ENCODE data around the gene TSPAN31.

TSPAN31 gene

GRCh38 chr12:57749061-57749460, 4.2 kb downstream of the TSPAN31 start:
- Histone ChIP-seq H3K36me3 (ENCODE audit: insufficient read depth, low read length) (peaks cover 17% of the 10 kb centered on the region; the same call in 1 of the 2 replicates), H3K9ac (ENCODE audit: low read depth, low read length) (no peak overlapping the region), H3K4me1 (ENCODE audit: insufficient read depth, low read length) (peaks cover 7% of the 10 kb centered on the region; the same call in 1 of the 2 replicates)

GRCh38 chr12:57750561-57751431, 6.0 kb downstream of the TSPAN31 start:
- H3K36me3 ChIP-seq (ENCODE audit: insufficient read depth, low read length): peaks cover 17% of the 10 kb centered on the region; the same call in 1 of the 2 replicates
- no peaks in the 10 kb centered on the region; the same call in 1 of the 2 replicates for H3K9me3 ChIP-seq (ENCODE audit: control insufficient read depth, insufficient read depth, low read length)
- H3K4me1 ChIP-seq (ENCODE audit: insufficient read depth, low read length): peaks cover 7% of the 10 kb centered on the region; the same call in 1 of the 2 replicates
- peak overlapping the region; percentile 80 for H3K9ac ChIP-seq (ENCODE audit: low read depth, low read length)

More at GRCh38 chr12:57749061-57749460, 4.2 kb downstream of the TSPAN31 start:
- H3K9me3 ChIP-seq (ENCODE audit: control insufficient read depth, insufficient read depth, low read length): no peaks in the 10 kb centered on the region

GRCh38 chr12:57751432-57751787, 6.6 kb downstream of the TSPAN31 start:
- Histone ChIP-seq H3K9ac (ENCODE audit: low read depth, low read length) (peak overlapping the region; percentile 80), H3K9me3 (ENCODE audit: control insufficient read depth, insufficient read depth, low read length) (no peaks in the 10 kb centered on the region; the same call in 1 of the 2 replicates), H3K36me3 (ENCODE audit: insufficient read depth, low read length) (peaks cover 17% of the 10 kb centered on the region; the same call in 1 of the 2 replicates), H3K4me1 (ENCODE audit: insufficient read depth, low read length) (peaks cover 7% of the 10 kb centered on the region; the same call in 1 of the 2 replicates)

GRCh38 chr12:57751788-57752667, 7.2 kb downstream of the TSPAN31 start, which contains the start of gene CDK4:
Gene CDK4 (minus strand): TSS chr12:57752310. CDS start chr12:57751717, 593 bp downstream.
- Histone ChIP-seq H3K9ac (ENCODE audit: low read depth, low read length) (peak within 1 kb of the TSS; percentile 80), H3K4me1 (ENCODE audit: insufficient read depth, low read length) (peaks cover 7% of the 10 kb centered on the region; the same call in 1 of the 2 replicates), H3K9me3 (ENCODE audit: control insufficient read depth, insufficient read depth, low read length) (no peaks in the 10 kb centered on the region; the same call in 1 of the 2 replicates), H3K36me3 (ENCODE audit: insufficient read depth, low read length) (peaks cover 14% of the 10 kb centered on the region; the same call in 1 of the 2 replicates)

GRCh38 chr12:57752668-57753000, 7.8 kb downstream of the TSPAN31 start:
- H3K36me3 ChIP-seq (ENCODE audit: insufficient read depth, low read length): peaks cover 13% of the 10 kb centered on the region; the same call in 1 of the 2 replicates
- peaks cover 7% of the 10 kb centered on the region; the same call in 1 of the 2 replicates for H3K4me1 ChIP-seq (ENCODE audit: insufficient read depth, low read length)
- H3K9ac ChIP-seq (ENCODE audit: low read depth, low read length): peak overlapping the region; percentile 16; the same call in 1 of the 2 replicates
- no peaks in the 10 kb centered on the region; the same call in 1 of the 2 replicates for H3K9me3 ChIP-seq (ENCODE audit: control insufficient read depth, insufficient read depth, low read length)

GRCh38 chr12:57753756-57754337, 9.0 kb downstream of the TSPAN31 start:
- Histone ChIP-seq H3K9me3 (ENCODE audit: control insufficient read depth, insufficient read depth, low read length) (no peaks in the 10 kb centered on the region; the same call in 1 of the 2 replicates), H3K36me3 (ENCODE audit: insufficient read depth, low read length) (peaks cover 6% of the 10 kb centered on the region; the same call in 1 of the 2 replicates), H3K4me1 (ENCODE audit: insufficient read depth, low read length) (peaks cover 7% of the 10 kb centered on the region; the same call in 1 of the 2 replicates), H3K9ac (ENCODE audit: low read depth, low read length) (peak overlapping the region; percentile 47; the same call in 1 of the 2 replicates)

- Histone ChIP-seq H3K36me3 (ENCODE audit: insufficient read depth, low read length) (peaks cover under 1% of the 10 kb centered on the region; the same call in 1 of the 2 replicates), H3K9ac (ENCODE audit: low read depth, low read length) (peak within 1 kb of the TSS; percentile 55), H3K9me3 (ENCODE audit: control insufficient read depth, insufficient read depth, low read length) (no peaks in the 10 kb centered on the region; the same call in 1 of the 2 replicates), H3K4me1 (ENCODE audit: insufficient read depth, low read length) (peaks cover 7% of the 10 kb centered on the region; the same call in 1 of the 2 replicates)
These were observed 9.8 kb downstream of the TSPAN31 start, which contains the start of gene MARCHF9 for GRCh38 chr12:57754411-57755193. Gene MARCHF9 (plus strand): TSS chr12:57755103. CDS start chr12:57755529, 426 bp downstream.

DNA sequence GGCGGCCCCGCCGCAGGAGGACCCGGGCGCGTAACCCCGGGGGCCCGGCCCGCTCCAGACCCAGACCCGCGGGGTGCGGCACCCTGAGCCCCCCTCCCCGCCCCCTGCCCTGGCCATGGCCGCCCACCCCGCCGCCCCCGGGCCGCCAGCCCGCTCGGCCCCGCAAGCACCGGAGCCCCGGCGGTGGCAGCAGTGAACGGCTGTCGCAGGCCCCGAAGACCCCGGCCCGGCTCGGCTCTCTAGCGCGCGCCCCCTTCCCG, 10.3 kb downstream of the TSPAN31 start:
- Histone ChIP-seq H3K4me1 (ENCODE audit: insufficient read depth, low read length) (peaks cover 7% of the 10 kb centered on the region; the same call in 1 of the 2 replicates), H3K36me3 (ENCODE audit: insufficient read depth, low read length) (no peaks in the 10 kb centered on the region; the same call in 1 of the 2 replicates), H3K9me3 (ENCODE audit: control insufficient read depth, insufficient read depth, low read length) (no peaks in the 10 kb centered on the region; the same call in 1 of the 2 replicates), H3K9ac (ENCODE audit: low read depth, low read length) (peak overlapping the region; percentile 39; the same call in 1 of the 2 replicates)

DNA sequence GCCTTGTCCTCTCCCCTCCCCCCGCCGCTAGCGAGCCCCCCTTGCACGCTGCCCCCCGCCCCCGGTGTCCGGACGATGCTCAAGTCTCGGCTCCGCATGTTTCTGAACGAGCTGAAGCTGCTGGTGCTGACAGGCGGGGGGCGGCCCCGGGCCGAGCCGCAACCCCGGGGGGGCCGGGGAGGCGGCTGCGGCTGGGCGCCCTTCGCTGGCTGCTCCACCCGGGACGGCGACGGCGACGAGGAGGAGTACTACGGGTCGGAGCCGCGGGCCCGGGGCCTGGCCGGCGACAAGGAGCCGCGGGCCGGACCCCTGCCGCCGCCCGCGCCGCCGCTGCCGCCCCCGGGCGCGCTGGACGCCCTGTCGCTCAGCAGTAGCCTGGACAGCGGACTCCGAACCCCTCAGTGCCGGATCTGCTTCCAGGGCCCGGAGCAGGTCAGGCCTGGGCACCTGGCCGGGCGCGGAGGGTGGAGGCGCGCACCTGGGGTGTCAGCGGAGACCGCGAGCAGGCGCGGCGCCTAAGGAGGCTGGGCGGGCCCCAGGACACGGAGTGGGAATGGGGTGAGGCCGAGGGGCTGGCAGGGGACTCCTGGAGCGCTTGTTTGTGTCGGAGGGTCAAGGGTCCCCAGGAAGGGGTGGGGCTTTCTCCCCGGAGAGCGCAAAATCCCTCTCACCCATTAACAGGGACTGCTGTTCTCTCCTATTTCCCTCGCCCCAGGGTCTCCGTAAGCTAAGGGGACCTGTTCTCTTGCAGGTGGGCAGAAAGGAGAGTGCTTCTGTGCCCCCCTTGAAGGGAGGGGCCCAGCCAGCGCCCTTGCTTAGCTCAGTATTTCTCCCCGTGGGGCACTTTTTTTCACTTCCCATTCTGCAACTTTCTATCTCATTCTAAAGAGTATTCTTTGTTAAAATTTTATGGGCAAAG, 10.9 kb downstream of the TSPAN31 start:
- H3K36me3 ChIP-seq (ENCODE audit: insufficient read depth, low read length): no peaks in the 10 kb centered on the region
- peak overlapping the region; percentile 55; the same call in 1 of the 2 replicates for H3K9ac ChIP-seq (ENCODE audit: low read depth, low read length)
- no peaks in the 10 kb centered on the region; the same call in 1 of the 2 replicates for H3K9me3 ChIP-seq (ENCODE audit: control insufficient read depth, insufficient read depth, low read length)
- H3K4me1 ChIP-seq (ENCODE audit: insufficient read depth, low read length): peaks cover 7% of the 10 kb centered on the region; the same call in 1 of the 2 replicates

DNA sequence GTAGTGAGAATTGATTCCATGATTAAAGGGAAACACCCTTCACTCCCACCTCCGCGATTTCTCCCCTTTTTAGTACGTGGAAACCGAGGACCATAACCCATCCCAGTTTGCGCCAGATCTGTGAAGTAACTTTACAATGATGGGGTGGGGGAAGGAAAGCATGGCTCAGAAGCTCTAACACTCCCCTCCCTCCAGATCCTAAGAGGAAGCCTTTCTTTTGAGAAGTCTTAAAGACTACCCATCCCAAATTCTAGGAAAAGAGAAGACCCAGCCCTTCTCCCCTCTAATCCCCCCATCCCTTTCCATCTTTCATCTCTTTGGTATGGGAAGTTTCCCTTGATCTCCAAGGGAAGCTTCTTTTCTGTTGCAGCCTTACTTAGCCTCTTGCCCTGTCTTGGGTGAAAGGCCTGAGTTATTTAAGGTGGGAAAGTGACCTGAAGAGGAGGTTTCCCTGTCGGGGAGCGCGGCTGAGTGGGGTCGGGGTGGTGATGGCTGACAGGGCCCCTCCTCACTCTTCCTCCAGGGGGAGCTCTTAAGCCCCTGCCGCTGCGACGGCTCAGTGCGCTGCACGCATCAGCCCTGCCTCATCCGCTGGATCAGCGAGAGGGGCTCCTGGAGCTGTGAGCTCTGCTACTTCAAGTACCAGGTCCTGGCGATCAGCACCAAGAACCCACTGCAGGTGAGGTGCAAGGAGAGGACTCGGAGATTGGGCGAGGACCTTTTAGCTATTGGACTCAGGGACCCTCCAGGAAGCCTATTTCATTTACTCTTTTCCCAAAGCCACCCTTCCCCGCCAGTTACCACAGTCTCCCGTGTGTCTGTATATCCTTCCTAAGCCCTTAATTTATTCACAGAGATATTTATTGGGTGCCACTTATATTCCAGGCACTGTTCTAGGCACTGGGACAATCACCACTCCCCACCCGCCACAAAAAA, 11.8 kb downstream of the TSPAN31 start:
- H3K9me3 ChIP-seq (ENCODE audit: control insufficient read depth, insufficient read depth, low read length): no peaks in the 10 kb centered on the region; the same call in 1 of the 2 replicates
- peaks cover 7% of the 10 kb centered on the region; the same call in 1 of the 2 replicates for H3K4me1 ChIP-seq (ENCODE audit: insufficient read depth, low read length)
- H3K36me3 ChIP-seq (ENCODE audit: insufficient read depth, low read length): no peaks in the 10 kb centered on the region
- H3K9ac ChIP-seq (ENCODE audit: low read depth, low read length): peak overlapping the region; percentile 55; the same call in 1 of the 2 replicates

- Histone ChIP-seq H3K9me3 (ENCODE audit: control insufficient read depth, insufficient read depth, low read length) (no peaks in the 10 kb centered on the region; the same call in 1 of the 2 replicates), H3K36me3 (ENCODE audit: insufficient read depth, low read length) (no peaks in the 10 kb centered on the region), H3K4me1 (ENCODE audit: insufficient read depth, low read length) (peaks cover 6% of the 10 kb centered on the region; the same call in 1 of the 2 replicates), H3K9ac (ENCODE audit: low read depth, low read length) (no peak overlapping the region)
These were observed 12.9 kb downstream of the TSPAN31 start for GRCh38 chr12:57757771-57758170.
